Lower lobe of right lung (tissue), 2 donors: ENCODE results near the gene BBX. TPM values are rescaled to one million over a fixed set of nuclear protein-coding genes. Genes with fewer than 3 reads are reported as not detected.

ENCODE experiments used
- ATAC-seq, 2 donors: fragments of 200-7000 bp; cut with Tn5 transposase; one replicate each; pipeline ENCODE4 v1.9.1; 2020 to 2022; ENCODE audit warnings: mild to moderate bottlenecking in 2 of 2, moderate library complexity in 2 of 2
- DNase-seq: peaks from one replicate; pipeline ENCODE4 v3.0.0-alpha.2; 2020
- H3K27ac ChIP-seq: fragments of 200-600 bp; one replicate; pipeline ENCODE4 v1.8.0; 2022
- H3K27me3 ChIP-seq: fragments of 200-600 bp; one replicate; pipeline ENCODE4 v1.8.0; 2022; ENCODE audit warnings: low read depth
- H3K36me3 ChIP-seq: fragments of 200-600 bp; one replicate; pipeline ENCODE4 v1.8.0; 2022; ENCODE audit warnings: mild to moderate bottlenecking
- H3K4me1 ChIP-seq: fragments of 200-600 bp; one replicate; pipeline ENCODE4 v1.8.0; 2022
- H3K4me3 ChIP-seq: fragments of 200-600 bp; one replicate; pipeline ENCODE4 v1.8.0; 2022; ENCODE audit warnings: mild to moderate bottlenecking
- H3K9me3 ChIP-seq: fragments of 200-600 bp; one replicate; pipeline ENCODE4 v1.8.0; 2022
- intact Hi-C: fragments of 100-400 bp; cut with DNase I; formaldehyde crosslinking; loops from one replicate; pipeline ENCODE4 v1.11.0; 2022
- total RNA-seq: library from RNA; stranded (reverse); fragmentation: NEBNext Ultra II Directional; extraction: Animal tissue kit (Norgen Biotek cat#: 25700); gene quantifications from one replicate; pipeline ENCODE4 v1.2.1, GENCODE V29; 2021
- TF ChIP-seq, protein P1 (sequence below): fragments of 200-600 bp; IDR thresholded peaks from one replicate; pipeline ENCODE4 v1.8.0; 2022; ENCODE audit warnings: antibody characterized with exemption, mild to moderate bottlenecking
- donor health status: DM: no; HTN: yes; CAD: no; lungs with severe emphysema.

Gene BBX
- total RNA-seq, 1 donor from 2014 or later, result 58.3 TPM

DNA sequence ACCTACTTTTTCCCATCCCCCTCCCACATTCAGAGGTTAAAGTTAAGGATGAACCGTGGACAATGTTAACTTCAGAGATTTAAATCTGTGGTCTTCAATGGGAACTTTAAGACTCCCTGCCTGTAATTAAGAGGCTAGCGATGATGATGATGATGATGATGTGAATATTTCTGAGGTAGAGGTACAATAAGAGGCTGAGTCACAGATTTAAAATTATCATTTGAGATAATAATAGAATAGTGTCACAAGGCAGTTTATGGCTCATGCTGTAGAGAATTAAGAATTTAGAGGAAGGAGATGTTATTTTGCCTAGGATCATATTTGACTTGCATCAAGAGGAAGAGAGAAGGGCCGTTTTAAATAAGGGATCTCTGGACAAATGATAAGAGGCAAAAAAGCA is 146.2 kb downstream of the BBX start:
- Histone ChIP-seq H3K4me1 (no peaks in the 10 kb centered on the region), H3K36me3 (no peaks in the 10 kb centered on the region), H3K27ac (no peak overlapping the region), H3K27me3 (no peaks in the 10 kb centered on the region), H3K4me3 (no peak overlapping the region), H3K9me3 (no peaks in the 10 kb centered on the region)
- no peak for DNase-seq
- intact Hi-C loops, result no loop called here
- ATAC-seq, result no peak
- TF ChIP-seq, protein P1, sequence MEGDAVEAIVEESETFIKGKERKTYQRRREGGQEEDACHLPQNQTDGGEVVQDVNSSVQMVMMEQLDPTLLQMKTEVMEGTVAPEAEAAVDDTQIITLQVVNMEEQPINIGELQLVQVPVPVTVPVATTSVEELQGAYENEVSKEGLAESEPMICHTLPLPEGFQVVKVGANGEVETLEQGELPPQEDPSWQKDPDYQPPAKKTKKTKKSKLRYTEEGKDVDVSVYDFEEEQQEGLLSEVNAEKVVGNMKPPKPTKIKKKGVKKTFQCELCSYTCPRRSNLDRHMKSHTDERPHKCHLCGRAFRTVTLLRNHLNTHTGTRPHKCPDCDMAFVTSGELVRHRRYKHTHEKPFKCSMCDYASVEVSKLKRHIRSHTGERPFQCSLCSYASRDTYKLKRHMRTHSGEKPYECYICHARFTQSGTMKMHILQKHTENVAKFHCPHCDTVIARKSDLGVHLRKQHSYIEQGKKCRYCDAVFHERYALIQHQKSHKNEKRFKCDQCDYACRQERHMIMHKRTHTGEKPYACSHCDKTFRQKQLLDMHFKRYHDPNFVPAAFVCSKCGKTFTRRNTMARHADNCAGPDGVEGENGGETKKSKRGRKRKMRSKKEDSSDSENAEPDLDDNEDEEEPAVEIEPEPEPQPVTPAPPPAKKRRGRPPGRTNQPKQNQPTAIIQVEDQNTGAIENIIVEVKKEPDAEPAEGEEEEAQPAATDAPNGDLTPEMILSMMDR, result no peak

DNA sequence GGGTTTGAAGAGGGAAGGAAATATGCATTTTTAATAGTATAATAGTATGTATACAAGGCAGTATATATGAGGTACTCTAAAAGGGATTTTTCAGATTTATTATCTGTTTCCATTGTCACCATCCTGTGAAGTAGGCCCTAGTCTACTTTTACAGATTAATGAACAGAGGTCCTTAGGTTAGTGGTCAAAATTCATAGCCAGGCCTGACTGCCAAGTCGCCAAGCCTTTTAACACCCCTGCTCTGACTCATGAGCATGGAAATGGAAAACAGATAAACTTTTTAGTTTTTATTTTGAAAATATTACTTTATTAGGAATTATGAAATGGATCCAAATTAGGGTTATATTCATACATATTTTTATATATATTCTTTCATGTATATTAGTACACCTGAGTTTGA is 146.9 kb downstream of the BBX start:
- TF ChIP-seq, protein P1, result no peak
- Histone ChIP-seq H3K27ac (no peak overlapping the region), H3K27me3 (no peaks in the 10 kb centered on the region), H3K4me3 (no peak overlapping the region), H3K36me3 (no peaks in the 10 kb centered on the region), H3K4me1 (no peaks in the 10 kb centered on the region), H3K9me3 (no peaks in the 10 kb centered on the region)
- ATAC-seq (no peak), DNase-seq (no peak)
- intact Hi-C loops, result no loop called here

DNA sequence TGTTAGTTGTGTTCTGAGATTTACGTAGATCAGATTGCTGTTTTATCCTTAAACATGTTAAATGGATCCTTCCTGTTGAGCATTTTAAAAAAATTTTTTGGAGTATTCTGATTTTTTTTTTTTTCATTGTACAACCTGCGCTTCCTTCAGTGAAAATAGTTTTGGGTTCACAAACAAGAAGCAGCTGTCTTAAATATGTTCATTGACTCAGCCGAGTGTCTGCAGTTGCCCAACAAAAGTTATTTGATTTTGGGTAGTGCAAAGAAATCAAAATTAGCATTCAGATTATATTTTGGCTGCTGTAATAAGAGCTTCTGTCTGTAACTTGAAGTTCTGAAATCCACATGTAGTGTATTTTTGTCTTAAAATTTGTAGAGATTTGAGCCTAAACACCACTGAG is 148.2 kb downstream of the BBX start:
- TF ChIP-seq, protein P1, result no peak

DNA sequence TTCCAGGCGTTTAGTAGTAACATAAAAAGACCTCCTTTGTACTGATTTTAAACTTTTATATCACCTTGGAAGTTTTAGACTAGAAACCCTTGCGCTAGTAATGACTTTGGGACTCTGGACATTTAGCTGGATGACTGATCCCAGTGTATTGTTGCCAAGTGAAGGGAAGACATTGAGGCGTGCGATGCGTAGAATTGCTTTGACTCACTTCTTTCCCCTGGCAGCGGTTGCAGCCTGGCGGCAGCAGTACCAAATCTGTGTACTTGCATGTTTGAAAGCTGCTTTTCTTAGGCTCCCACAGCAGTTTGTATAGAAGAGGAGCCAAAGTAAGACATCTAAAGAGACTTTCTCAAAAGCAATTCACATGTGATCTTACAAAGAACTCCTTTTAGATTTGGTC is 151.6 kb downstream of the BBX start:
- H3K9me3 ChIP-seq, result no peaks in the 10 kb centered on the region
- no peak for DNase-seq

More for the DNA sequence above, 148.2 kb downstream of the BBX start:
- DNase-seq, result no peak
- no peaks in the 10 kb centered on the region for H3K36me3 ChIP-seq
- no peaks in the 10 kb centered on the region for H3K9me3 ChIP-seq
- H3K27me3 ChIP-seq, result no peaks in the 10 kb centered on the region
- no peak for ATAC-seq
- no peak overlapping the region for H3K4me3 ChIP-seq
- no peak overlapping the region for H3K27ac ChIP-seq
- H3K4me1 ChIP-seq, result no peaks in the 10 kb centered on the region
- intact Hi-C loops, result no loop called here

DNA sequence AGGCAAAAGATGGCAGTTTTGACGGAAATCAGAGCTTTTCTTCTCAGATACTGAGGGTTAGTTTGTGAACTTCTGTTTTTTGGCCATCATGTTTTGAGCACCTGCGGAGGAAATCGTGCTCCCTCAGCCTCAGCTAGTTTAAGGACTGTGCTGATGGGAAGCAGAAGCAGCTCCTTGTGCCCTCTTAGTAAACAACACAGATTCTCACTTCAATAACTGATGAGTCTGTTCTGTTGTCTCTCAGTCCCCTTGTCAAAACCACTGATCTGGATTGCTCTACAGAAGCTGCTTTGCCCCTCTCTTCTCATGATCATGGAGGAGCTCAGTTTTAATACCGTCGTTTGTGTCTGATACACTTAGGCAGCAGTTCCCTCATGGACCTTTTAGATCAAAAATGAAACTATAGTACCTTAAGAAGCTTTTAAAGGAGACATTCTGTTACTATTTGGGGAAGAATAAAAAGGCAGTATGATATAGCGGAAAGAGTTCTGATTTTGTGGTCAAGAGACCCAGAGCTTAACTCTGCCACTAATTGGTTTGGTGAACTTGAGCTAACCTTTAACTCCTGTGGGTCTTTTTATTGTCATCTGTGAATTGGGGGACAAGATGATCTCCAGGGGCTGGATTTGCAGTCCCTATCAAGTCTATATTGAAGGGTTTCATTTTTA is 152.6 kb downstream of the BBX start:
- H3K36me3 ChIP-seq, result no peaks in the 10 kb centered on the region
- H3K27ac ChIP-seq, result no peak overlapping the region
- no peak for ATAC-seq
- no peak overlapping the region for H3K4me3 ChIP-seq
- H3K27me3 ChIP-seq, result no peaks in the 10 kb centered on the region
- H3K4me1 ChIP-seq, result peaks cover 8% of the 10 kb centered on the region
- DNase-seq, result no peak
- TF ChIP-seq, protein P1, result no peak
- no peaks in the 10 kb centered on the region for H3K9me3 ChIP-seq
- intact Hi-C loops, result no loop called here

More for the DNA sequence above, 151.6 kb downstream of the BBX start:
- ATAC-seq, result no peak
- no peak overlapping the region for H3K27ac ChIP-seq
- no peaks in the 10 kb centered on the region for H3K36me3 ChIP-seq
- TF ChIP-seq, protein P1, result no peak
- H3K4me3 ChIP-seq, result no peak overlapping the region
- intact Hi-C loops, result no loop called here
- no peaks in the 10 kb centered on the region for H3K27me3 ChIP-seq
- no peaks in the 10 kb centered on the region for H3K4me1 ChIP-seq
